HG03354 (cell line): ENCODE data around the gene KLB.

Experiments used
- ATAC-seq: cut with Tn5 transposase; IDR thresholded peaks from one replicate; pipeline ENCODE4 v1.9.1; 2021; ENCODE audit warnings: mild to moderate bottlenecking; ENCODE audit not compliant: unreplicated experiment, poor library complexity, severe bottlenecking

Gene KLB

GRCh38 chr4:39497909-39498726 is 91.4 kb downstream of the KLB start:
- ATAC-seq, result no peak

- no peak for ATAC-seq
Measured at GRCh38 chr4:39498727-39499020, 91.9 kb downstream of the KLB start.
